ENCODE data around the gene NKX2-4. TPM values are rescaled to one million over a fixed set of nuclear protein-coding genes. Genes with fewer than 3 reads are reported as not detected.
"Not testable (repeated sequence)": the region's sequence is repeated elsewhere in the genome, so short reads cannot be mapped to it uniquely, and the experiment has no call there.

Gene NKX2-4
- total and polyA plus RNA-seq, 7 donors = not detected

GRCh38 chr20:21435576-21435975 lies 38.2 kb upstream of the NKX2-4 start:
- peaks cover 0 to 4% (median 0%) of the 10 kb centered on the region in 3 donors for H3K27me3 ChIP-seq
- no peaks in the 10 kb centered on the region for H3K36me3 ChIP-seq
- H3K4me3 ChIP-seq = no peak overlapping the region
- H3K4me1 ChIP-seq = no peaks in the 10 kb centered on the region
- no peaks in the 10 kb centered on the region for H3K9me3 ChIP-seq
- H3K27ac ChIP-seq = no peak overlapping the region
- intact Hi-C loops (cut with DNase I) = no loop called here
- TF ChIP-seq EP300 (IDR thresholded peaks at IDR 0.05) = no peak
- no peak for TF ChIP-seq POLR2A (IDR thresholded peaks at IDR 0.05)
- TF ChIP-seq POLR2AphosphoS5 (IDR thresholded peaks at IDR 0.05) = no peak
- TF ChIP-seq CTCF (IDR thresholded peaks at IDR 0.05) = no peak
- WGBS, 2 donors = 20 to 38% methylated on average over 3 of the region's 3 CpGs
- DNase-seq = no peak

DNA sequence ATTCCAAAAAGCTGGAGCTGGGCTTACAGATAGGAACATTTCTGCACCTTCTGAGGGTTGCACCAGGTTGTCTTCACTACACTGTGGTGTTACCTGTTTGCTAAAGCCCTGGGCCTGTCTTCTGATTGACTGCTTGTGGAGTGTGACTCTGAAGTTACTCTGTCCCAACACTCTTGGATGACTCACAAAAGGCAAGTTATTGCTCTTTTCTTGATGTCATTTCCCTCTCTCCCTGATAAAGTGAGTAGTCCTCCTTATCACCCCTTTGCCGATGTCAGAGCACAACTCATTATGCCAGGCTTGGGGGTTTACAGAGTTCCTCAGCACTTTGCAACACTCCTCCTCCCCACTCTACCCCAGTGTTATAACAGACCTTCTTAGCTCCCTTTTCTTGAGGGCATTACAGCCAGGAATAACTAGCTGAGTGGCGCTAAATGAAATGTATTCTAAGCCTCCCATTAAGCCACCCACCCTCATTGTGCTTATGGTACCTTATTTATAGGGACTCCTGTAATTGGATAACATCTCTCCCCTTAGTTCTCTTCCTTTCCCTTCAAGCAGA lies 36.1 kb upstream of the NKX2-4 start:
- intact Hi-C loops (cut with DNase I) = no loop called here
- Histone ChIP-seq H3K27ac (no peak overlapping the region), H3K27me3 (peaks cover 0 to 4% (median 0%) of the 10 kb centered on the region in 3 donors), H3K4me1 (no peaks in the 10 kb centered on the region), H3K36me3 (no peaks in the 10 kb centered on the region), H3K4me3 (no peak overlapping the region), H3K9me3 (no peaks in the 10 kb centered on the region)
- no peak for DNase-seq
- no peak for TF ChIP-seq POLR2AphosphoS5 (IDR thresholded peaks at IDR 0.05)
- no peak for TF ChIP-seq CTCF (IDR thresholded peaks at IDR 0.05)
- 85 to 86% methylated on average over 2 of the region's 2 CpGs for WGBS, 2 donors

DNA sequence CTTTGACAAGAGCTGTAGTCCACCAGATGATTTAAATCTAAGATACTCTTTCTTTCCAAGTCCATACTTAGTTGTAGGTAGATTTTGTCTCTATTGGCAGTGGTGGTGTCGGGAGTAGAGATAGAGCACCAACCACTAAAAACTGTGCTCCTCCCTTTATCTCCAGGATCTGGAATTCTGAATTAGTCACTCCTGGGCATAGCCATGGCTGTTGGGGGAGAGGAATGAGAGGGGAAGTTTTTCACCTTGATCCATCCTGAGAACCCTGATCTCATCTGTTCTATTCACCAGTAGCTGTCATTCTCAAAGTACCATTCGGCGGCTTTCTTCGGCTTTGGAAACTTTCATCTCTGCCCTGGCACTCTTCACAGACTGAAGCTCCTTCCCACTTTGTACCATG lies 35.6 kb upstream of the NKX2-4 start:
- no peaks in the 10 kb centered on the region for H3K9me3 ChIP-seq
- no peak overlapping the region for H3K4me3 ChIP-seq
- no peaks in the 10 kb centered on the region for H3K36me3 ChIP-seq
- 94 to 96% methylated on average over 4 of the region's 4 CpGs for WGBS, 2 donors
- H3K4me1 ChIP-seq = no peaks in the 10 kb centered on the region
- no peak overlapping the region for H3K27ac ChIP-seq
- intact Hi-C loops (cut with DNase I) = no loop called here
- DNase-seq = no peak
- TF ChIP-seq CTCF (IDR thresholded peaks at IDR 0.05) (no peak), POLR2A (IDR thresholded peaks at IDR 0.05) (no peak), EP300 (IDR thresholded peaks at IDR 0.05) (no peak), POLR2AphosphoS5 (IDR thresholded peaks at IDR 0.05) (no peak)
- H3K27me3 ChIP-seq = peaks cover 0 to 4% (median 0%) of the 10 kb centered on the region in 3 donors

DNA sequence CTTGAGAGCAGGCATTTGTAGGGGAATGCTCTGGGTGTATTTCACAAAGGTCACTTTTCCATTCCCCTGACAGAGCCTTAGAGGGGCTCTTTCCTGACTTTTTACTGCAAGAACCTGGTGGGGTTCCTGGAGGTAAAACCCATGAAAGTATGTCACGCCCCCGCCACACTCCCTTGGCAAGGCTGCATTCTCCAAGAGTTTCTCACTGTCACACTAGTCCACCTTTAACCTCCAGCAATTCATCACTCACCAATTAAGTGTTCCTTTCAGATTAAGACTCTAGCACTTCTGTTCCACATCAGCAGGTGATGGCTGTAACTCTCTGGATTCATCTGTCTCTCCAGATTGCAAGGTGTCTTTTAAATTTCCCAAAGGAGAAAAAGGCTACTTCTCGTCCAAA lies 32.7 kb upstream of the NKX2-4 start:
- H3K36me3 ChIP-seq = no peaks in the 10 kb centered on the region
- H3K27ac ChIP-seq = no peak overlapping the region
- no peak for DNase-seq
- peaks cover 0 to 4% (median 0%) of the 10 kb centered on the region in 3 donors for H3K27me3 ChIP-seq
- no peak for TF ChIP-seq CTCF (IDR thresholded peaks at IDR 0.05)
- TF ChIP-seq EP300 (IDR thresholded peaks at IDR 0.05) = no peak
- no peak for TF ChIP-seq POLR2A (IDR thresholded peaks at IDR 0.05)
- no peak for TF ChIP-seq POLR2AphosphoS5 (IDR thresholded peaks at IDR 0.05)
- peaks cover 0 to 5% (median 2%) of the 10 kb centered on the region in 4 donors for H3K9me3 ChIP-seq
- no peaks in the 10 kb centered on the region for H3K4me1 ChIP-seq
- WGBS, 2 donors = 56 to 65% methylated on average over 3 of the region's 3 CpGs
- intact Hi-C loops (cut with DNase I) = no loop called here
- H3K4me3 ChIP-seq = no peak overlapping the region

DNA sequence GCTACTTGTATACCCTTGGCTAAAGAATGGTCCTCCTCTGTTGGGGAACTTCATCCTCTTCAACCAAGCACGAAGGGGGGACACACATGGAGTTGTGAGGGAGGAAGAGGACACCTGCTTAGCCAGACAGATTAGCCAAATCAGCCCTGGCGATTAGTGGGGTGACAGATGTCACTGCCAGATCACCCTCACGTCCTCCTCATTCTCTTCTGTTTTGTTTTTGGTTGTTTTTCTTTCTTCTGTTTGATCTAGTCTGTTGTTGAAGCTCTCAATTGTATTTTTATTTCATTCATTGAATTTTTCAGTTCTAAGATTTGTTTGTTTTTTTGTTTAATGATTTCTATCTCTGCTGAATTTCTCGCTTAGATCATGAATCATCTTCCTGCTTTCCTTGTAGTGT lies 27.5 kb upstream of the NKX2-4 start:
- Histone ChIP-seq H3K4me3 (no peak overlapping the region), H3K27ac (no peak overlapping the region), H3K36me3 (no peaks in the 10 kb centered on the region), H3K27me3 (no peaks in the 10 kb centered on the region), H3K4me1 (no peaks in the 10 kb centered on the region), H3K9me3 (peaks cover 0 to 21% (median 6%) of the 10 kb centered on the region in 4 donors)
- 56 to 75% methylated on average over 4 of the region's 4 CpGs for WGBS, 2 donors
- no peak for TF ChIP-seq EP300 (IDR thresholded peaks at IDR 0.05)
- TF ChIP-seq POLR2AphosphoS5 (IDR thresholded peaks at IDR 0.05) = no peak
- TF ChIP-seq CTCF (IDR thresholded peaks at IDR 0.05) = no peak
- no peak for TF ChIP-seq POLR2A (IDR thresholded peaks at IDR 0.05)
- intact Hi-C loops (cut with DNase I) = no loop called here
- DNase-seq = no peak

GRCh38 chr20:21423712-21424111 lies 26.4 kb upstream of the NKX2-4 start:
- DNase-seq; H3K36me3 ChIP-seq; intact Hi-C loops (cut with DNase I); H3K27me3 ChIP-seq; H3K4me3 ChIP-seq; H3K4me1 ChIP-seq; H3K27ac ChIP-seq: not testable (repeated sequence)
- H3K9me3 ChIP-seq = peaks cover 0 to 21% (median 6%) of the 10 kb centered on the region in 4 donors
- WGBS, 2 donors = 95 to 98% methylated on average over 1 of the region's 1 CpG
